ENCODE data around the gene THOC5.

DNA sequence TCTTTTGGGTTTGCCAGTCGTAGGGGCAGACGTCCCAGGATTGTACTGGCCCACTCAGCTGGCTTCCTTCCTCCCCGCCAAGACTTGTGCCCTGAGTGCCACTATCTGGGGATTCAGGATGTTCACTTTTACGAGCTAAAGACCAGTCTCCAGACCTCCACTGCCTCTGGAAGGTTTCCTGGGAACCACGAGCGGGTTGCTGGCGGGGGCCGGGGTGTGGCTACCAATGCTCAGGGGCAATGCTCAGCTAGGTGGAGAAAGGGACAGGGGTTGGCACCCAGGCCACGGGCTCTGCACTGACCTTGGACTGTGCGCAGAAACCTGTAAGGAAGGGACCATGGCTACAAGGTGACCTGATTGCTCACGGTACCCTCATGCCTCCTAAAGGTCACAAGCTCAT lies 71.3 kb downstream of the THOC5 start:
- TF ChIP-seq ZC3H10 (CRISPR knock-in tag; IDR thresholded peaks at IDR 0.05), result no peak
- TF ChIP-seq, protein P1, sequence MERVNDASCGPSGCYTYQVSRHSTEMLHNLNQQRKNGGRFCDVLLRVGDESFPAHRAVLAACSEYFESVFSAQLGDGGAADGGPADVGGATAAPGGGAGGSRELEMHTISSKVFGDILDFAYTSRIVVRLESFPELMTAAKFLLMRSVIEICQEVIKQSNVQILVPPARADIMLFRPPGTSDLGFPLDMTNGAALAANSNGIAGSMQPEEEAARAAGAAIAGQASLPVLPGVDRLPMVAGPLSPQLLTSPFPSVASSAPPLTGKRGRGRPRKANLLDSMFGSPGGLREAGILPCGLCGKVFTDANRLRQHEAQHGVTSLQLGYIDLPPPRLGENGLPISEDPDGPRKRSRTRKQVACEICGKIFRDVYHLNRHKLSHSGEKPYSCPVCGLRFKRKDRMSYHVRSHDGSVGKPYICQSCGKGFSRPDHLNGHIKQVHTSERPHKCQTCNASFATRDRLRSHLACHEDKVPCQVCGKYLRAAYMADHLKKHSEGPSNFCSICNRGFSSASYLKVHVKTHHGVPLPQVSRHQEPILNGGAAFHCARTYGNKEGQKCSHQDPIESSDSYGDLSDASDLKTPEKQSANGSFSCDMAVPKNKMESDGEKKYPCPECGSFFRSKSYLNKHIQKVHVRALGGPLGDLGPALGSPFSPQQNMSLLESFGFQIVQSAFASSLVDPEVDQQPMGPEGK (CRISPR knock-in tag; IDR thresholded peaks at IDR 0.05; ENCODE audit: borderline replicate concordance), result no peak
- no peak for TF ChIP-seq RARB (CRISPR knock-in tag; IDR thresholded peaks at IDR 0.05)
- no peak for TF ChIP-seq ZFP30 (CRISPR knock-in tag; IDR thresholded peaks at IDR 0.05)
- TF ChIP-seq ISL1 (CRISPR knock-in tag; IDR thresholded peaks at IDR 0.05), result no peak
